HG02571 (cell line): ENCODE data around the gene GYS1.

Experiments
- ATAC-seq: cut with Tn5 transposase; IDR thresholded peaks from one replicate; pipeline ENCODE4 v1.9.1; 2021; ENCODE audit warnings: mild to moderate bottlenecking, moderate library complexity; ENCODE audit not compliant: unreplicated experiment

Gene GYS1

GRCh38 chr19:48965040-48965805 is 27.9 kb downstream of the GYS1 start, which contains the start of gene FTL:
TSS of gene FTL (plus strand) at chr19:48965309. CDS start at chr19:48965508, 199 bp downstream.
- ATAC-seq = peak; percentile 58

GRCh38 chr19:48964205-48965039 is 28.7 kb downstream of the GYS1 start:
- no peak for ATAC-seq

- no peak for ATAC-seq
Observed at GRCh38 chr19:48963371-48964204, 29.5 kb downstream of the GYS1 start.

- ATAC-seq = no peak
Observed at GRCh38 chr19:48962849-48963165, 30.3 kb downstream of the GYS1 start.

- no peak for ATAC-seq
Observed at GRCh38 chr19:48962029-48962848, 30.9 kb downstream of the GYS1 start.

GRCh38 chr19:48961673-48962028 is 31.5 kb downstream of the GYS1 start:
- no peak for ATAC-seq

GRCh38 chr19:48961051-48961649 is 32.0 kb downstream of the GYS1 start:
- no peak for ATAC-seq

GRCh38 chr19:48959341-48960239 is 33.5 kb downstream of the GYS1 start:
- ATAC-seq = no peak

GRCh38 chr19:48958006-48958405 is 35.1 kb downstream of the GYS1 start:
- no peak for ATAC-seq

- no peak for ATAC-seq
Observed at GRCh38 chr19:48955308-48955958, 37.7 kb downstream of the GYS1 start.

- peak; percentile 73 for ATAC-seq
Observed at GRCh38 chr19:48954595-48955307, 38.4 kb downstream of the GYS1 start, which contains the start of gene BAX. TSS of gene BAX (plus strand) at chr19:48954875. CDS start at chr19:48954929, 54 bp downstream.

GRCh38 chr19:48953990-48954594 is 39.0 kb downstream of the GYS1 start:
- ATAC-seq = peak; percentile 7

GRCh38 chr19:48953141-48953540 is 40.0 kb downstream of the GYS1 start:
- ATAC-seq = no peak

GRCh38 chr19:48950830-48951519 is 42.1 kb downstream of the GYS1 start:
- ATAC-seq = no peak

- ATAC-seq = no peak
Observed at GRCh38 chr19:48950159-48950558, 43.0 kb downstream of the GYS1 start.

GRCh38 chr19:48947258-48947542 is 45.9 kb downstream of the GYS1 start:
- no peak for ATAC-seq
